Kidney epithelial cell (primary cell): ENCODE results near the gene AANAT. TPM values are rescaled to one million over a fixed set of nuclear protein-coding genes. Genes with fewer than 3 reads are reported as not detected.

Experiments used
- DNase-seq: peaks from one replicate; pipeline ENCODE4 v3.0.0-alpha.2; 2010; ENCODE audit warnings: low read depth
- H3K27me3 ChIP-seq: 2 replicates; pipeline ENCODE4 v1.6.0; 2011; ENCODE audit warnings: low read length; ENCODE audit not compliant: control insufficient read depth, insufficient read depth
- H3K36me3 ChIP-seq: 2 replicates; pipeline ENCODE4 v1.5.1; 2011; ENCODE audit warnings: low read length; ENCODE audit not compliant: control insufficient read depth, insufficient read depth
- H3K4me3 ChIP-seq: 2 replicates; pipeline ENCODE4 v1.5.1; 2011; ENCODE audit warnings: low read depth, mild to moderate bottlenecking, control low read depth, low read length
- CTCF ChIP-seq: IDR thresholded peaks from 2 replicates; pipeline ENCODE4 v1.5.1; 2011; ENCODE audit warnings: mild to moderate bottlenecking, moderate library complexity, low read length, control low read depth, inconsistent platforms; ENCODE audit not compliant: insufficient read depth, poor library complexity, severe bottlenecking
- total RNA-seq: library from RNA; depleted of rRNA; stranded (reverse); fragments of >200 nt; gene quantifications from 2 replicates; pipeline ENCODE4 v1.2.3, GENCODE V29; 2015

The AANAT gene
- total RNA-seq, 1 donor from 2014 or later = not detected

- Histone ChIP-seq H3K4me3 (peak overlapping the region; percentile 86), H3K36me3 (no peaks in the 10 kb centered on the region), H3K27me3 (no peaks in the 10 kb centered on the region)
- TF ChIP-seq CTCF = no peak
- no peak for DNase-seq
These were observed 32.8 kb downstream of the AANAT start for GRCh38 chr17:76500074-76500746.

- no peaks in the 10 kb centered on the region for H3K36me3 ChIP-seq
- no peak for TF ChIP-seq CTCF
- no peak for DNase-seq
- no peaks in the 10 kb centered on the region for H3K27me3 ChIP-seq
- peak overlapping the region; percentile 86 for H3K4me3 ChIP-seq
These were observed 33.3 kb downstream of the AANAT start for GRCh38 chr17:76500747-76501017.

GRCh38 chr17:76501018-76501826 is 33.8 kb downstream of the AANAT start, which contains the start of gene RHBDF2:
Gene RHBDF2 (minus strand): TSS chr17:76501423. CDS start chr17:76481524, 19,899 bp downstream.
- no peak for DNase-seq
- TF ChIP-seq CTCF = no peak
- H3K27me3 ChIP-seq = no peaks in the 10 kb centered on the region
- no peaks in the 10 kb centered on the region for H3K36me3 ChIP-seq
- peak within 1 kb of the TSS; percentile 86 for H3K4me3 ChIP-seq

GRCh38 chr17:76501827-76502307 is 34.5 kb downstream of the AANAT start:
- DNase-seq = no peak
- no peak overlapping the region for H3K4me3 ChIP-seq
- no peaks in the 10 kb centered on the region for H3K27me3 ChIP-seq
- no peak for TF ChIP-seq CTCF
- no peaks in the 10 kb centered on the region for H3K36me3 ChIP-seq

GRCh38 chr17:76502341-76503211 is 35.2 kb downstream of the AANAT start:
- Histone ChIP-seq H3K36me3 (no peaks in the 10 kb centered on the region), H3K4me3 (no peak overlapping the region), H3K27me3 (no peaks in the 10 kb centered on the region)
- DNase-seq = no peak
- no peak for TF ChIP-seq CTCF
